ENCODE data around the gene PPM1M.

Gene PPM1M

GRCh38 chr3:52208556-52208955 lies 37.0 kb upstream of the PPM1M start:
- no peak overlapping the region for H3K27ac Mint-ChIP-seq
- DNase-seq (ENCODE audit: low spot score): no peak
- peaks cover 86% of the 10 kb centered on the region for H3K36me3 Mint-ChIP-seq (ENCODE audit: low read depth)
- H3K9me3 Mint-ChIP-seq: no peaks in the 10 kb centered on the region
- H3K27me3 Mint-ChIP-seq (ENCODE audit: low read depth): no peaks in the 10 kb centered on the region
- H3K4me3 Mint-ChIP-seq: no peak overlapping the region
- peaks cover 14% of the 10 kb centered on the region for H3K4me1 Mint-ChIP-seq (ENCODE audit: low read depth)

GRCh38 chr3:52210037-52210436 lies 35.5 kb upstream of the PPM1M start:
- no peaks in the 10 kb centered on the region for H3K27me3 Mint-ChIP-seq (ENCODE audit: low read depth)
- H3K9me3 Mint-ChIP-seq: no peaks in the 10 kb centered on the region
- no peak for DNase-seq (ENCODE audit: low spot score)
- H3K4me1 Mint-ChIP-seq (ENCODE audit: low read depth): peaks cover 10% of the 10 kb centered on the region
- peaks cover 84% of the 10 kb centered on the region for H3K36me3 Mint-ChIP-seq (ENCODE audit: low read depth)
- H3K4me3 Mint-ChIP-seq: no peak overlapping the region
- H3K27ac Mint-ChIP-seq: no peak overlapping the region

GRCh38 chr3:52210550-52211046 lies 35.0 kb upstream of the PPM1M start:
- Mint-ChIP-seq H3K27me3 (ENCODE audit: low read depth) (no peaks in the 10 kb centered on the region), H3K9me3 (no peaks in the 10 kb centered on the region), H3K36me3 (ENCODE audit: low read depth) (peaks cover 84% of the 10 kb centered on the region), H3K4me3 (no peak overlapping the region), H3K27ac (no peak overlapping the region), H3K4me1 (ENCODE audit: low read depth) (peaks cover 10% of the 10 kb centered on the region)
- no peak for DNase-seq (ENCODE audit: low spot score)

GRCh38 chr3:52211268-52211891 lies 34.2 kb upstream of the PPM1M start:
- Mint-ChIP-seq H3K27ac (no peak overlapping the region), H3K27me3 (ENCODE audit: low read depth) (no peaks in the 10 kb centered on the region), H3K9me3 (no peaks in the 10 kb centered on the region), H3K36me3 (ENCODE audit: low read depth) (peaks cover 79% of the 10 kb centered on the region), H3K4me1 (ENCODE audit: low read depth) (peaks cover 9% of the 10 kb centered on the region), H3K4me3 (no peak overlapping the region)
- DNase-seq (ENCODE audit: low spot score): no peak

- no peak for DNase-seq (ENCODE audit: low spot score)
- H3K36me3 Mint-ChIP-seq (ENCODE audit: low read depth): peaks cover 69% of the 10 kb centered on the region
- H3K27me3 Mint-ChIP-seq (ENCODE audit: low read depth): no peaks in the 10 kb centered on the region
- H3K4me3 Mint-ChIP-seq: no peak overlapping the region
- H3K9me3 Mint-ChIP-seq: no peaks in the 10 kb centered on the region
- peaks cover 22% of the 10 kb centered on the region for H3K4me1 Mint-ChIP-seq (ENCODE audit: low read depth)
- H3K27ac Mint-ChIP-seq: no peak overlapping the region
These were observed 32.6 kb upstream of the PPM1M start for GRCh38 chr3:52213005-52213404.

GRCh38 chr3:52213901-52214300 lies 31.7 kb upstream of the PPM1M start:
- Mint-ChIP-seq H3K27ac (no peak overlapping the region), H3K27me3 (ENCODE audit: low read depth) (no peaks in the 10 kb centered on the region), H3K4me1 (ENCODE audit: low read depth) (peaks cover 30% of the 10 kb centered on the region), H3K4me3 (no peak overlapping the region), H3K36me3 (ENCODE audit: low read depth) (peaks cover 60% of the 10 kb centered on the region), H3K9me3 (no peaks in the 10 kb centered on the region)
- DNase-seq (ENCODE audit: low spot score): no peak

GRCh38 chr3:52215351-52215750 lies 30.2 kb upstream of the PPM1M start:
- Mint-ChIP-seq H3K9me3 (no peaks in the 10 kb centered on the region), H3K27ac (peak overlapping the region; percentile 57), H3K4me1 (ENCODE audit: low read depth) (peaks cover 38% of the 10 kb centered on the region), H3K4me3 (no peak overlapping the region), H3K36me3 (ENCODE audit: low read depth) (peaks cover 48% of the 10 kb centered on the region), H3K27me3 (ENCODE audit: low read depth) (no peaks in the 10 kb centered on the region)
- DNase-seq (ENCODE audit: low spot score): no peak

GRCh38 chr3:52216585-52217408 lies 28.8 kb upstream of the PPM1M start:
- Mint-ChIP-seq H3K9me3 (no peaks in the 10 kb centered on the region), H3K27me3 (ENCODE audit: low read depth) (no peaks in the 10 kb centered on the region), H3K27ac (peak overlapping the region; percentile 88), H3K36me3 (ENCODE audit: low read depth) (peaks cover 36% of the 10 kb centered on the region), H3K4me3 (peak overlapping the region; percentile 77), H3K4me1 (ENCODE audit: low read depth) (peaks cover 44% of the 10 kb centered on the region)
- DNase-seq (ENCODE audit: low spot score): peak; percentile 51

- peaks cover 49% of the 10 kb centered on the region for H3K4me1 Mint-ChIP-seq (ENCODE audit: low read depth)
- H3K36me3 Mint-ChIP-seq (ENCODE audit: low read depth): peaks cover 31% of the 10 kb centered on the region
- H3K27ac Mint-ChIP-seq: peak overlapping the region; percentile 88
- H3K9me3 Mint-ChIP-seq: no peaks in the 10 kb centered on the region
- no peaks in the 10 kb centered on the region for H3K27me3 Mint-ChIP-seq (ENCODE audit: low read depth)
- no peak for DNase-seq (ENCODE audit: low spot score)
- H3K4me3 Mint-ChIP-seq: peak overlapping the region; percentile 77
These were observed 28.2 kb upstream of the PPM1M start for GRCh38 chr3:52217409-52217805.

- peak overlapping the region; percentile 88 for H3K27ac Mint-ChIP-seq
- no peaks in the 10 kb centered on the region for H3K9me3 Mint-ChIP-seq
These were observed 27.5 kb upstream of the PPM1M start for GRCh38 chr3:52218026-52218425.

GRCh38 chr3:52218454-52218853 lies 27.1 kb upstream of the PPM1M start:
- DNase-seq (ENCODE audit: low spot score): no peak
- peaks cover 25% of the 10 kb centered on the region for H3K36me3 Mint-ChIP-seq (ENCODE audit: low read depth)
- H3K4me3 Mint-ChIP-seq: peak overlapping the region; percentile 77
- no peaks in the 10 kb centered on the region for H3K27me3 Mint-ChIP-seq (ENCODE audit: low read depth)
- H3K4me1 Mint-ChIP-seq (ENCODE audit: low read depth): peaks cover 53% of the 10 kb centered on the region
- H3K9me3 Mint-ChIP-seq: no peaks in the 10 kb centered on the region
- H3K27ac Mint-ChIP-seq: peak overlapping the region; percentile 88

More at GRCh38 chr3:52218026-52218425, 27.5 kb upstream of the PPM1M start:
- H3K36me3 Mint-ChIP-seq (ENCODE audit: low read depth): peaks cover 28% of the 10 kb centered on the region
- DNase-seq (ENCODE audit: low spot score): no peak
- no peaks in the 10 kb centered on the region for H3K27me3 Mint-ChIP-seq (ENCODE audit: low read depth)
- H3K4me1 Mint-ChIP-seq (ENCODE audit: low read depth): peaks cover 50% of the 10 kb centered on the region
- H3K4me3 Mint-ChIP-seq: peak overlapping the region; percentile 77

GRCh38 chr3:52218937-52219650 lies 26.5 kb upstream of the PPM1M start:
- peak overlapping the region; percentile 82 for H3K27ac Mint-ChIP-seq
- peaks cover 24% of the 10 kb centered on the region for H3K36me3 Mint-ChIP-seq (ENCODE audit: low read depth)
- peaks cover 58% of the 10 kb centered on the region for H3K4me1 Mint-ChIP-seq (ENCODE audit: low read depth)
- DNase-seq (ENCODE audit: low spot score): no peak
- H3K4me3 Mint-ChIP-seq: peak overlapping the region; percentile 77
- no peaks in the 10 kb centered on the region for H3K27me3 Mint-ChIP-seq (ENCODE audit: low read depth)
- no peaks in the 10 kb centered on the region for H3K9me3 Mint-ChIP-seq

- Mint-ChIP-seq H3K4me3 (peak overlapping the region; percentile 48), H3K27me3 (ENCODE audit: low read depth) (no peaks in the 10 kb centered on the region), H3K36me3 (ENCODE audit: low read depth) (peaks cover 10% of the 10 kb centered on the region), H3K4me1 (ENCODE audit: low read depth) (peaks cover 57% of the 10 kb centered on the region), H3K27ac (peak overlapping the region; percentile 62), H3K9me3 (no peaks in the 10 kb centered on the region)
- DNase-seq (ENCODE audit: low spot score): peak; percentile 76
These were observed 25.1 kb upstream of the PPM1M start for GRCh38 chr3:52220380-52221026.
